Neural cell (in vitro differentiated cells): ENCODE results near the gene SMARCB1.

Source experiments
- EP300 ChIP-seq: fragments of 450-650 bp; conservative IDR thresholded peaks from 2 replicates; pipeline ENCODE4 v1.6.1; 2014; ENCODE audit warnings: antibody characterized with exemption, mild to moderate bottlenecking, moderate library complexity; ENCODE audit not compliant: poor library complexity, severe bottlenecking
- EZH2 ChIP-seq: fragments of 200-600, 300-800 bp; shearing (Covaris generic), sonication (generic); IDR thresholded peaks from 2 replicates; pipeline ENCODE4 v1.6.1; 2014; ENCODE audit warnings: antibody characterized with exemption, low read length, borderline replicate concordance, mild to moderate bottlenecking; ENCODE audit not compliant: insufficient read depth, poor library complexity, severe bottlenecking
- MXI1 ChIP-seq: fragments of 450-650 bp; conservative IDR thresholded peaks from 2 replicates; pipeline ENCODE4 v1.6.1; 2014; ENCODE audit warnings: antibody characterized with exemption, mild to moderate bottlenecking; ENCODE audit not compliant: poor library complexity, severe bottlenecking
- POLR2AphosphoS5 ChIP-seq: IDR thresholded peaks from 2 replicates; pipeline ENCODE4 v1.6.1; 2012
- TAF1 ChIP-seq: IDR thresholded peaks from 2 replicates; pipeline ENCODE4 v1.6.1; 2012; ENCODE audit warnings: low read depth
- TF ChIP-seq, protein P1 (sequence below): fragments of 450-650 bp; IDR thresholded peaks from 2 replicates; pipeline ENCODE4 v1.5.1; 2014; ENCODE audit warnings: antibody characterized with exemption, mild to moderate bottlenecking, moderate library complexity; ENCODE audit not compliant: poor library complexity, severe bottlenecking
- TF ChIP-seq, protein P2 (sequence below): IDR thresholded peaks from 2 replicates; pipeline ENCODE4 v1.6.1; 2012; ENCODE audit warnings: borderline replicate concordance

DNA sequence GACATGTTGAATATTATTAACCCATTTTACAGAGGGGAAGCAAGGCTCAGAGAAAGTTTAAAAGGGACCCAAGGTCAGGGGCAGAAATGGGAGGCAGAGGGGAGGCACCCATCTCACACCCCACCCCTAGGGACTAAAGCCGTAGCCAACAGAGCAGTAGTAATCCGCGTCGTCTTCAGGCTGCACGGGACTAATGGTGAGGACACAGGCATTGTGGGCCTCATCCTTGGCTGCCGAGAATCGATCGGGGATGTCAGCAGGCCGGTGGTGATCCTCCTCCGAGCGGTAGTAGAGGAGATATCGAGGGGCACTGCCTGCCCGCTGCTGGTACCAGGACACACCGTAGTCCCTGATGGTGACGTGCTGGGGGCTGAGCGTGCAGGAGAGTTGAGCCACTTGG lies 34.0 kb upstream of the SMARCB1 start:
- TF ChIP-seq MXI1 (no peak), EZH2 (no peak), TAF1 (no peak), POLR2AphosphoS5 (no peak), EP300 (no peak)
- TF ChIP-seq, protein P1, sequence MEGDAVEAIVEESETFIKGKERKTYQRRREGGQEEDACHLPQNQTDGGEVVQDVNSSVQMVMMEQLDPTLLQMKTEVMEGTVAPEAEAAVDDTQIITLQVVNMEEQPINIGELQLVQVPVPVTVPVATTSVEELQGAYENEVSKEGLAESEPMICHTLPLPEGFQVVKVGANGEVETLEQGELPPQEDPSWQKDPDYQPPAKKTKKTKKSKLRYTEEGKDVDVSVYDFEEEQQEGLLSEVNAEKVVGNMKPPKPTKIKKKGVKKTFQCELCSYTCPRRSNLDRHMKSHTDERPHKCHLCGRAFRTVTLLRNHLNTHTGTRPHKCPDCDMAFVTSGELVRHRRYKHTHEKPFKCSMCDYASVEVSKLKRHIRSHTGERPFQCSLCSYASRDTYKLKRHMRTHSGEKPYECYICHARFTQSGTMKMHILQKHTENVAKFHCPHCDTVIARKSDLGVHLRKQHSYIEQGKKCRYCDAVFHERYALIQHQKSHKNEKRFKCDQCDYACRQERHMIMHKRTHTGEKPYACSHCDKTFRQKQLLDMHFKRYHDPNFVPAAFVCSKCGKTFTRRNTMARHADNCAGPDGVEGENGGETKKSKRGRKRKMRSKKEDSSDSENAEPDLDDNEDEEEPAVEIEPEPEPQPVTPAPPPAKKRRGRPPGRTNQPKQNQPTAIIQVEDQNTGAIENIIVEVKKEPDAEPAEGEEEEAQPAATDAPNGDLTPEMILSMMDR = no peak
- TF ChIP-seq, protein P2, sequence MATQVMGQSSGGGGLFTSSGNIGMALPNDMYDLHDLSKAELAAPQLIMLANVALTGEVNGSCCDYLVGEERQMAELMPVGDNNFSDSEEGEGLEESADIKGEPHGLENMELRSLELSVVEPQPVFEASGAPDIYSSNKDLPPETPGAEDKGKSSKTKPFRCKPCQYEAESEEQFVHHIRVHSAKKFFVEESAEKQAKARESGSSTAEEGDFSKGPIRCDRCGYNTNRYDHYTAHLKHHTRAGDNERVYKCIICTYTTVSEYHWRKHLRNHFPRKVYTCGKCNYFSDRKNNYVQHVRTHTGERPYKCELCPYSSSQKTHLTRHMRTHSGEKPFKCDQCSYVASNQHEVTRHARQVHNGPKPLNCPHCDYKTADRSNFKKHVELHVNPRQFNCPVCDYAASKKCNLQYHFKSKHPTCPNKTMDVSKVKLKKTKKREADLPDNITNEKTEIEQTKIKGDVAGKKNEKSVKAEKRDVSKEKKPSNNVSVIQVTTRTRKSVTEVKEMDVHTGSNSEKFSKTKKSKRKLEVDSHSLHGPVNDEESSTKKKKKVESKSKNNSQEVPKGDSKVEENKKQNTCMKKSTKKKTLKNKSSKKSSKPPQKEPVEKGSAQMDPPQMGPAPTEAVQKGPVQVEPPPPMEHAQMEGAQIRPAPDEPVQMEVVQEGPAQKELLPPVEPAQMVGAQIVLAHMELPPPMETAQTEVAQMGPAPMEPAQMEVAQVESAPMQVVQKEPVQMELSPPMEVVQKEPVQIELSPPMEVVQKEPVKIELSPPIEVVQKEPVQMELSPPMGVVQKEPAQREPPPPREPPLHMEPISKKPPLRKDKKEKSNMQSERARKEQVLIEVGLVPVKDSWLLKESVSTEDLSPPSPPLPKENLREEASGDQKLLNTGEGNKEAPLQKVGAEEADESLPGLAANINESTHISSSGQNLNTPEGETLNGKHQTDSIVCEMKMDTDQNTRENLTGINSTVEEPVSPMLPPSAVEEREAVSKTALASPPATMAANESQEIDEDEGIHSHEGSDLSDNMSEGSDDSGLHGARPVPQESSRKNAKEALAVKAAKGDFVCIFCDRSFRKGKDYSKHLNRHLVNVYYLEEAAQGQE = no peak
